ENCODE measurements around the gene CTBP2.

Gene CTBP2

GRCh38 chr10:125132344-125132743 lies 28.0 kb downstream of the CTBP2 start:
- H3K4me3 ChIP-seq (ENCODE audit: low read depth, low read length) = no peak overlapping the region
- in situ Hi-C loops (cut with HindIII; ENCODE audit: low sequenced_read_pairs) = no loop called here
- no peak for TF ChIP-seq CTCF (IDR thresholded peaks at IDR 0.05; ENCODE audit: low read depth, low read length, missing control alignments)

GRCh38 chr10:125130916-125131315 lies 29.4 kb downstream of the CTBP2 start:
- no peak for TF ChIP-seq CTCF (IDR thresholded peaks at IDR 0.05; ENCODE audit: low read depth, low read length, missing control alignments)

More at GRCh38 chr10:125132344-125132743, 28.0 kb downstream of the CTBP2 start:
- DNase-seq (ENCODE audit: low read depth) = no peak

GRCh38 chr10:125130260-125130659 lies 30.1 kb downstream of the CTBP2 start:
- no peak overlapping the region for H3K4me3 ChIP-seq (ENCODE audit: low read depth, low read length)
- in situ Hi-C loops (cut with HindIII; ENCODE audit: low sequenced_read_pairs) = no loop called here
- TF ChIP-seq CTCF (IDR thresholded peaks at IDR 0.05; ENCODE audit: low read depth, low read length, missing control alignments) = no peak
- DNase-seq (ENCODE audit: low read depth) = no peak

More at GRCh38 chr10:125130916-125131315, 29.4 kb downstream of the CTBP2 start:
- no peak for DNase-seq (ENCODE audit: low read depth)
- no peak overlapping the region for H3K4me3 ChIP-seq (ENCODE audit: low read depth, low read length)
- in situ Hi-C loops (cut with HindIII; ENCODE audit: low sequenced_read_pairs) = no loop called here

- in situ Hi-C loops (cut with HindIII; ENCODE audit: low sequenced_read_pairs) = loop anchor here (5.0 kb wide), 1 partner anchor 52 kb away; no protein-coding TSS in a partner anchor
- H3K4me3 ChIP-seq (ENCODE audit: low read depth, low read length) = no peak overlapping the region
- DNase-seq (ENCODE audit: low read depth) = no peak
- no peak for TF ChIP-seq CTCF (IDR thresholded peaks at IDR 0.05; ENCODE audit: low read depth, low read length, missing control alignments)
These were observed 31.3 kb downstream of the CTBP2 start for GRCh38 chr10:125129076-125129458.

- TF ChIP-seq CTCF (IDR thresholded peaks at IDR 0.05; ENCODE audit: low read depth, low read length, missing control alignments) = no peak
- no peak overlapping the region for H3K4me3 ChIP-seq (ENCODE audit: low read depth, low read length)
- in situ Hi-C loops (cut with HindIII; ENCODE audit: low sequenced_read_pairs) = loop anchor here (5.0 kb wide), 1 partner anchor 51 kb away; no protein-coding TSS in a partner anchor
- DNase-seq (ENCODE audit: low read depth) = no peak
These were observed 31.8 kb downstream of the CTBP2 start for GRCh38 chr10:125128397-125129075.

- TF ChIP-seq CTCF (IDR thresholded peaks at IDR 0.05; ENCODE audit: low read depth, low read length, missing control alignments) = no peak
- no peak for DNase-seq (ENCODE audit: low read depth)
- in situ Hi-C loops (cut with HindIII; ENCODE audit: low sequenced_read_pairs) = loop anchor here (5.0 kb wide), 1 partner anchor 51 kb away; no protein-coding TSS in a partner anchor
- H3K4me3 ChIP-seq (ENCODE audit: low read depth, low read length) = no peak overlapping the region
These were observed 32.4 kb downstream of the CTBP2 start for GRCh38 chr10:125127986-125128385.
